Fibroblast of the conjunctiva (primary cell): ENCODE results near the gene CRABP1.
A peak's percentile ranks its signal among the peaks of the same experiment; 100 is the strongest.

Source experiments
- DNase-seq: peaks from one replicate; pipeline ENCODE4 v3.0.0-alpha.2; 2010; ENCODE audit warnings: low read depth

Gene CRABP1

GRCh38 chr15:78347586-78348543, 7.7 kb downstream of the CRABP1 start:
- DNase-seq = no peak

DNA sequence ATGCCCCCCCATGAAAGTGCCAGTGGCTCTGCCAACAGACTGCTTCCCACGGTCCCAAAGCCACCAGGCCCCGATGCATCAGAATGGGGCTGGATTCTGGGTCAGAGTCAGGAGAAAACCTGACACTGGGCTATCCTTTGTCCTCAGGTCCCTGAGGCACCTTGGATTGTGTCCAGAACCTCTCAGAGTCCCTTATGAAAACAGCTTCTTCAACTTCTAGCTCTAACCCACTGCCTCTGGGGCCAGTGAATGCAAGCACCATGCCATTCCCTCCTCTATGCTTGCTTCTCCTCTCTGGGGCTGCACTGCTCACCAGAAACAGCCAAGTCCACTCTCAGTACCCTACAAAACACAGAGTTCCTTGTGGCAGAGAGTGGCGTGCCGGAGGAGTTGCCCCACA, 9.9 kb downstream of the CRABP1 start:
- DNase-seq = no peak

DNA sequence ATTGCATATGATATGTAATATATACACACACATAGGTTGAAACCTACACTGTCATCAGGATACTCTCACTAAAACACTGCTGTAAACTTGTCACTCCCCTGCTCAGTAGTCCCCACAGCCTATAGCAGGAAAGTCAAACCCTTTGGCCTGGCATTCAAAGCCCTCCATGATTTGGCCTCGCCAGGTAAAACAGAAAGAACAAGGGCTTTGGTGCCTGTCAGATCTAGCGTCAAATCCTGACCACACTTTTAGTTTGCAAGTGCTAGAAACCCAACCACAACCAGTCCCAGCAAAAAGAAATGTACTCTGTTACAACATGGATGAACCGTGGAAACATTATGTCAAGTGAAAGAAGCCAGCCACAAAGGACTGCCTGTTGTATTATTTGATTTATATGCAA, 11.4 kb downstream of the CRABP1 start:
- DNase-seq = no peak

DNA sequence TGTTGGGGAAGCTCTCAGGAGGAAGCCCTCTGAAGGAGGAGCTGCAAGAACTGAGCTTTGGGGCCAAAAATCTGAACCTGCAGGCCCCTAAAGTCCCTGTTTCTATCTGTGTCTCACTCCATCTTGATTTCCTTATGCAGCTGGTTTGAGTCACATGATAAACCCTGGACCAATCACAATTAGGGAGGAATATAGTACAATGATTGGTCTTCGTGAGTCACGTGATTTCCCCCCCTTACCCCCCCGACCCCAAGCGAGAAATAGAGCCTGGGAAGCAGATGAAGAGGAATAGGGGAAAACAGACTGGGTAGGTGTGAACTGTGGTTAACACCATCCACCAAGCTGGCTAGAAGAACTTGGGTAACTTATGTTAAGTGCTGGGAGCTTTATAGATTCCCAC, 12.9 kb downstream of the CRABP1 start:
- DNase-seq = no peak

DNA sequence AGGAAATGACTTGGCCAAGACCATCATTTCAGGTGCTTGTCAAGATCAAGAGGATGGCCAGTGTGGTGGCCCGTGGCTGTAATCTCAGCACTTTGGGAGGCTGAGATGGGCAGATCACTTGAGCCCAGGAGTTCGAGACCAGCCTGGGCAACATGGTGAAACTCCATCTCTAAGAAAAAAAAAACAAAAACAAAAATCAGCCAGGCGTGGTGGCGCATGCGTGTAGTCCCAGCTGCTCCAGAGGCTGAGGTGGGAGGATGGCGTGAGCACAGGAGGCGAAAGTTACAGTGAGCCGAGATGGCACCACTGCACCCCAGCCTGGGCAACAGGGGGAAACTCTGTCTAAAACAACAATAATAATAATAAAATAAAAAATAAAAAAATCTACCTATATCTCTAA, 15.0 kb downstream of the CRABP1 start:
- no peak for DNase-seq

- DNase-seq = no peak
These were observed 18.1 kb downstream of the CRABP1 start for GRCh38 chr15:78358102-78358870.

DNA sequence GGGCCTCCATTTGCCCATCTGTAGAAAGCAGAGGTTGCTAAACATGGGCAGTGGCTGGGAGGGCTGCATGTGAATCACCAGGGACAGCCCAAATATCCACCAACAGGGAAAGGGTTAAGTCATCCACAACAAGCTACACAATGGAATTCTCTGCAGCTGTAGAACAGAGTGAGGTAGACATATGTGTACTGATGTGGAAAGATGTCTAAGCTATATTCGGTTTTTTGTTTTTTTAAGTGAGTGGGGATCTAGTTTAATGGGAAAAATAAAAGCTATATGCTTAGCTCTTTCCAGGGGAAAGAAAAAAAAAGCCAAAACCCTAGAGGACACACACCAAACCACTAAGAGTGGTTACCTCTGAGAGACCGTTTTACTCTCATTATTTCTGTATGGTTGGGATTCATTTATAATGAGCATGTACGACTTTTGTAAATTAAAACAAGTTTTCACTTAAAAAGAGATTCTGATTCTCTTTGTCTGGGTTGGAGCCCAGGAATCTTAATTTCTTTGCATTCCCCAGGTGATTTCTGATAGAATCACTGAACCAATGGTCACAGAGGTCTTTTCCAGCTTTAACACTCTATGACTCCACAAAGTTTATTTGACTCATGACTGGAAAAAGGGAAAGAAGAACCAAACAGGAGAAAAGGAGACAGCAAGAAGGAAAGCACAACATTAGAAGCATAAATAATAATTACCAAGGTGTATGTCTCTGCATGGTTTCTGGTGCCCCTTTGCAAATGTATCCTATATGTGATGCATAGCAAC, 19.1 kb downstream of the CRABP1 start:
- no peak for DNase-seq

- DNase-seq = peak; percentile 49
These were observed 20.2 kb downstream of the CRABP1 start for GRCh38 chr15:78360367-78360801.

GRCh38 chr15:78360958-78361718, 21.0 kb downstream of the CRABP1 start:
- no peak for DNase-seq

DNA sequence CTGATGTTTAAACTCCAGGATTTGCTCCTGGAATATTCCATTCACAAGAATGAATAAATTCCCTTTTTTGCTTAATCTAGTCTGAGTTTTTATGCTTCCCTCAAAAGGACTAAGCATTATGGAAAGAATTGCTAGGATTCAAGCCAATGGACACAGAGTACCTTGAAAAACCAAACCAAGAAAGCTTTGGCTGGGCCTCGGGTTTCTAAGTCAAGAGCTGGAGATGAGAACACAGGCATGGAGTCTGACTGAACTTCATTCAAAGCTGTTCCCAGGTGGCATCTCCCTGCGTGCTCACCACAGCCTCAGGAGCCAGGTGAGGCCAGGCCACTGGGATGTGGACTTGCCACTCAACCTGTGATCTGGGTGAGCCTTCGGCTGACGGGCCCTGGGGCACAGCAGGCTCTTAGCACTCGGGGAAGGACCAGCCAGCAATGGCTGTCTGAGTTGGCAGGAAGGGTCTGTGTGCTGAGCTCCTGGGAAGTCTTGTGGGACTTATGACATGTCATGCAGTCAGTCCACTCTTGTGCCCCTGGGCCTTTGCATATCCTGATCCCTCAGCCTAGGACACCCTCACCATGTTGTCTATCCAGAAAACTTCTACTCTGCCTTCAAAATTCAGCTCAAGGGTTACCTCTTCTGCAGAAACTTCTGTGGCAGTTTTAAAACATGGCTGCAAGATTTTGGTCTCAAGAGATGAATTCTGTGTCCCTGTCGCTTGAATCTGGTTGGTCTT, 21.8 kb downstream of the CRABP1 start:
- no peak for DNase-seq

GRCh38 chr15:78362716-78363380, 22.7 kb downstream of the CRABP1 start:
- no peak for DNase-seq

DNA sequence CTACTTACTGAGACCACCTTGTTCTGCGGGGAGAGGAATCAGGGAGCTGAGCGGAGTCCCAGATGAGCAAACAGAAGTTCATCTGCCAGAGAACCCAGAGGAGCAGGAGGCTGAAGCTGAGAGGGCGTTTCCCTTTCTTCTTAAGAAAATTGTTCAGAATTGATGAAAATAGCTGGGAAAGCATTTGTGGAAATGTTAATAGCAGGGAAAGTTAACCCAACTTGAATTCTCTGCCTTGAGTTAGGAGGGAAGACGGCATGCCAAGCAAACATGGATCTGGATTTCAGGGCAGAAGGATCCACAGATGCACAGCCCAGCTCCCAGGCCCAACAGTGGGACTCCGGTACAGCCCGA, 23.2 kb downstream of the CRABP1 start:
- DNase-seq = no peak

DNA sequence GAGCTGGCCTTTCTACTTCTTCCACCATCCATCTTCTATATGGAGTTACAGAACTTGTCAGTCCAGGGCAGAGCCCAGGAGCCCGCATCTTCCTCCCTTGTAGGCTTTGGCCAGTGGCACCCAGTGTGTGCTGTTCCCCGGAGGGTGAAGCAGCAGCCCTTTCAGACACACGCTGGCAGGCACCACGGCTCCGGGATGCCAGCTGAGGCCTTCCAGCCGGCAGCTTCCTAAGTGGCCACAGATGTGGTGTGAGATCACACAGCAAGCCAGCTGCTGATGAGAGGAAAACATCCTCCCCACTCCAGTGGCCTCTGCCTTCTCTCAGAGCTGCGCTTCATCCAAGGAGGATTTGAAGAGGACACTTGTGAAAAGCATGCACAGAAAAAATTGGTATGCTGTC, 24.1 kb downstream of the CRABP1 start:
- peak; percentile 14 for DNase-seq

GRCh38 chr15:78365917-78366316, 25.8 kb downstream of the CRABP1 start:
- no peak for DNase-seq

GRCh38 chr15:78366342-78366741, 26.2 kb downstream of the CRABP1 start:
- DNase-seq = no peak

DNA sequence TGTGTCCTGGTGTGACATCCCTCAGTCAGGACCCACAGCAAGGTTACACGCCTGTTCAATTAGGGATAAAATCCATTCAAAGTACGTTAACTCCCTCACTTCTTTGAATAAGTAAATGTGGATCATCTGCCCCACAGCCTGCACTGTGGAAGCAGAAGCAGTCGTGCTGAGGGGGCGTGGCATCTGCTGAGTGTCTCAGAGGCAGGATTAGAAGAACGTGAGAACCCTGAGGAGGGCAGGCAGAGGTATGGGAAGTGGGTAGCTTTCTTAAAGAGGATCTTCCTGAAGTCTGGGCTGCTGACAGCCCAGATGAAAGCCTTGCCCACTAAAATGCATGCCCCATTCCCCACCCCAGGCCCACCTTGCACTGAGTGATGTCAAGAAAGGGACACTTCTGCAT, 28.5 kb downstream of the CRABP1 start:
- DNase-seq = no peak

GRCh38 chr15:78369161-78369560, 29.0 kb downstream of the CRABP1 start:
- DNase-seq = no peak

- DNase-seq = no peak
These were observed 29.9 kb downstream of the CRABP1 start for GRCh38 chr15:78370013-78370412.

DNA sequence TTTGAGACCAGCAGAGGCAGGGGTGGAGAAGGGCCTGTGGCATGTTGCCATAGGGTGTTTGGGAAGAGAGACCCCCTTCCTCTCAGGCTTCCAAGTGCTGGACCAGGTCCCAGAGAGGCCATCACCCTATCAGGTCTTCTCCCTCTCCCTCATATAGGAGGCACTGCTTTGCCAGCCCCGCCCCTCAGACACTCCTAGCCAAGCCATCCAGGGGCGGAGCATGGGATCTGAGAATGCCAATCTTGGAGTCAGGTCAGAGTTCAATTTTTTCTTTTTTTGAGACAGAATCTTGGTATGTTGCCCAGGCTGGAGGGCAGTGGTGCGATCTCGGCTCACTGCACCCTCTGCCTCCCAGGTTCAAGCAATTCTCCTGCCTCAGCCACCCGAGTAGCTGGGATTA, 32.7 kb downstream of the CRABP1 start:
- DNase-seq = no peak
